ENCODE data around the gene CCDC57. TPM values are rescaled to one million over a fixed set of nuclear protein-coding genes. Genes with fewer than 3 reads are reported as not detected.

The CCDC57 gene
- total RNA-seq, 1 experiment from 2014 or later, result 31.0 TPM

GRCh38 chr17:82056729-82057621, 155.7 kb downstream of the CCDC57 start:
- TF ChIP-seq, protein P1, sequence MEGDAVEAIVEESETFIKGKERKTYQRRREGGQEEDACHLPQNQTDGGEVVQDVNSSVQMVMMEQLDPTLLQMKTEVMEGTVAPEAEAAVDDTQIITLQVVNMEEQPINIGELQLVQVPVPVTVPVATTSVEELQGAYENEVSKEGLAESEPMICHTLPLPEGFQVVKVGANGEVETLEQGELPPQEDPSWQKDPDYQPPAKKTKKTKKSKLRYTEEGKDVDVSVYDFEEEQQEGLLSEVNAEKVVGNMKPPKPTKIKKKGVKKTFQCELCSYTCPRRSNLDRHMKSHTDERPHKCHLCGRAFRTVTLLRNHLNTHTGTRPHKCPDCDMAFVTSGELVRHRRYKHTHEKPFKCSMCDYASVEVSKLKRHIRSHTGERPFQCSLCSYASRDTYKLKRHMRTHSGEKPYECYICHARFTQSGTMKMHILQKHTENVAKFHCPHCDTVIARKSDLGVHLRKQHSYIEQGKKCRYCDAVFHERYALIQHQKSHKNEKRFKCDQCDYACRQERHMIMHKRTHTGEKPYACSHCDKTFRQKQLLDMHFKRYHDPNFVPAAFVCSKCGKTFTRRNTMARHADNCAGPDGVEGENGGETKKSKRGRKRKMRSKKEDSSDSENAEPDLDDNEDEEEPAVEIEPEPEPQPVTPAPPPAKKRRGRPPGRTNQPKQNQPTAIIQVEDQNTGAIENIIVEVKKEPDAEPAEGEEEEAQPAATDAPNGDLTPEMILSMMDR (IDR thresholded peaks at IDR 0.05; ENCODE audit: insufficient read depth in 1 of 2, low read depth in 1 of 2, low read length in 1 of 2, severe bottlenecking in 1 of 2, unreplicated experiment in 1 of 2), result no peak
- Histone ChIP-seq H3K9me3 (no peaks in the 10 kb centered on the region), H3K4me3 (ENCODE audit: low read depth, low read length) (no peak overlapping the region), H3K4me1 (no peaks in the 10 kb centered on the region; the same call in 1 of the 2 replicates), H3K36me3 (ENCODE audit: control insufficient read depth, insufficient read depth, low read length) (peaks cover 1% of the 10 kb centered on the region; the same call in 1 of the 2 replicates), H3K27me3 (replicated peaks; ENCODE audit: control insufficient read depth, insufficient read depth, low read length) (no peaks in the 10 kb centered on the region)
- no peak overlapping the region for H3K4me3 Mint-ChIP-seq (ENCODE audit: unreplicated experiment)
- DNase-seq, result no peak
- TSS peak; percentile 54 for BruUV-seq (replicated peaks)
- ChIA-PET CTCF (interaction anchor here (1.1 kb wide), 1 partner anchor 19 kb away, joined by 3 read pairs; the partner anchor contains the start of gene DCXR), POLR2A (no interaction called here)
- H3K4me1 Mint-ChIP-seq (ENCODE audit: low read depth, unreplicated experiment), result no peaks in the 10 kb centered on the region
- no peaks in the 10 kb centered on the region for H3K27me3 Mint-ChIP-seq (ENCODE audit: insufficient read depth, unreplicated experiment)
- H3K36me3 Mint-ChIP-seq (ENCODE audit: insufficient read depth, unreplicated experiment), result peaks cover 71% of the 10 kb centered on the region
- H3K27ac Mint-ChIP-seq (ENCODE audit: unreplicated experiment), result peak overlapping the region; percentile 29
- no peaks in the 10 kb centered on the region for H3K9me3 Mint-ChIP-seq (ENCODE audit: unreplicated experiment)
- intact Hi-C loops (cut with micrococcal nuclease; ENCODE audit: unreplicated experiment), result no loop called here

- CTCF ChIA-PET, result interaction anchor here (1.0 to 1.1 kb wide), 2 partner anchors 19 to 25 kb away, joined by 3 to 7 read pairs; partner anchors contain the start of genes DCXR and RAC3
- Histone ChIP-seq H3K36me3 (ENCODE audit: control insufficient read depth, insufficient read depth, low read length) (peaks cover 1% of the 10 kb centered on the region; the same call in 1 of the 2 replicates), H3K4me3 (ENCODE audit: low read depth, low read length) (no peak overlapping the region), H3K27me3 (replicated peaks; ENCODE audit: control insufficient read depth, insufficient read depth, low read length) (no peaks in the 10 kb centered on the region), H3K9me3 (no peaks in the 10 kb centered on the region), H3K4me1 (no peaks in the 10 kb centered on the region; the same call in 1 of the 2 replicates)
- TF ChIP-seq, protein P1 (IDR thresholded peaks at IDR 0.05; ENCODE audit: insufficient read depth in 1 of 2, low read depth in 1 of 2, low read length in 1 of 2, severe bottlenecking in 1 of 2, unreplicated experiment in 1 of 2), result no peak
- POLR2A ChIA-PET, result no interaction called here
- H3K4me3 Mint-ChIP-seq (ENCODE audit: unreplicated experiment), result no peak overlapping the region
- no peaks in the 10 kb centered on the region for H3K4me1 Mint-ChIP-seq (ENCODE audit: low read depth, unreplicated experiment)
- peak overlapping the region; percentile 29 for H3K27ac Mint-ChIP-seq (ENCODE audit: unreplicated experiment)
- H3K27me3 Mint-ChIP-seq (ENCODE audit: insufficient read depth, unreplicated experiment), result no peaks in the 10 kb centered on the region
- no peak for DNase-seq
- H3K36me3 Mint-ChIP-seq (ENCODE audit: insufficient read depth, unreplicated experiment), result peaks cover 63% of the 10 kb centered on the region
- intact Hi-C loops (cut with micrococcal nuclease; ENCODE audit: unreplicated experiment), result no loop called here
- BruUV-seq (replicated peaks), result no TSS peak
- H3K9me3 Mint-ChIP-seq (ENCODE audit: unreplicated experiment), result no peaks in the 10 kb centered on the region
Observed at GRCh38 chr17:82055965-82056728, 156.5 kb downstream of the CCDC57 start.
